Measurements from ENCODE around the gene PHETA1. TPM values are rescaled to one million over a fixed set of nuclear protein-coding genes. Genes with fewer than 3 reads are reported as not detected.

PHETA1 gene
- total RNA-seq, 2 experiments from 2014 or later: 1.4 to 2.2 TPM

DNA sequence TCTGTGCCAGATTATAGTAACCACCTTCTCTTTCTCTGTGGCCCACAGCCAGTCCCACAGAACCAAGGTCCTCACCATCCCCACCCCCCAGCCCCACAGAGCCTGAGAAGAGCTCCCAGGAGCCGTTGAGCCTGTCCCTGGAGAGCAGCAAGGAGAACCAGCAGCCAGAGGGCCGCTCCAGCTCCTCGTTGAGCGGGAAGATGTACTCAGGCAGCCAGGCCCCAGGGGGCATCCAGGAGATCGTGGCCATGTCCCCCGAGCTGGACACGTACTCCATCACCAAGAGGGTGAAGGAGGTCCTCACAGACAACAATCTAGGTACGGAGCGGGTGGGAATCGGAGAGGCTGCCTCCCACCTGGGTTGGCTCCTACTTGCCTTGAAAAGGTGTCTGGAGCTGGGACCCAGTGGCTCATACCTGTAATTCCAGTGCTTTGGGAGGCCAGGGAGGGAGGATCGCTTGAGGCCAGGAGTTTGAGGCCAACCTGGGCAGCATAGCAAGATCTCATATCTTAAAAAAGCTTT, 34.4 kb downstream of the PHETA1 start:
- CTCF ChIA-PET: interaction anchor here (1.1 kb wide), 1 partner anchor 118 kb away, joined by 3 read pairs; no protein-coding TSS in a partner anchor
- POLR2A ChIA-PET: no interaction called here

DNA sequence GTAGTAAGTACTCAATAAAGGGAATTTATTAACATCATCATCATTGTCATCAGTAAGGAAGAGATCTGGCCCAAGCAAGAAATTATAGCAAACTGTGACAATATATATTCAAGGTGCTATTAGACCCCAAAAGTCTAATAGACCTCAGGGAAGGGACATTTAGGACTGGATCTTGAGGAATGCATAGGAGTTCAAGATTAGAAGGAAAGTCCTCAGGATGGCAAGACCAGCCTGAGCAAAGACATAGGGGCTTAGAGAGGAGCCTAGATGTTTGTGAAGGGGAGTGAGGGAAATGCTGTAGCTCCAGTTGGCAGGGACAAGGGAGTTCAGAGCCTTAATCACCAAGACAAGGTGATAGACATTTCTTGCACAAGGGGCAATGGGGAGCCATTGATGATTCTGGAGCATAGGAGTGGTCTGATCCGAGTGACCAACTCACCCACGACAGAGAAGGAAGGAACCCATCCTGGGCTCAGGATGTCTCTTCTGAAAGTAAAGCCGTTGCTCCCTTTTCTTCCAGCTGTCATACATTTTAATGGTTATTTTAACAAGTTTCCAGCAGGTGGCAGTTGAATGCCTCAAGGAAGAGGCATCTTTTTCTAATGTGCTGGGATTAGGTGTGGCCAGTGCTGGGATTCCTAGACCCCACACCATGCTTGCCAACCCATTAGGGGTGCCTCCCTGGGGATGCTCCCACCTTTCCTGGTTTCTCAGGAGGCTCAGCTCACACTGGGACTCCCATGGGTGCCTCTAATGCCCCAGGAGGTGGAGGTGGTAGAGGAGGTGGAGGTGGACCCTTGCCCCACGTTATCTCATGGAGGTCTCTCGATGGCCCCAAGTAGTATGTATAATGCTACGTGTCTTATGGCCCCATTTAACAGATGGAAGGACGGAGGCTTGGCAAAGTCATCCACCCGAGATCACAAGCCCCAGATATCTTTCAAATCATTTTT, 37.8 kb downstream of the PHETA1 start:
- peaks cover 12% of the 10 kb centered on the region for H3K27me3 Mint-ChIP-seq
- no peak overlapping the region for H3K27ac Mint-ChIP-seq
- H3K4me1 Mint-ChIP-seq (ENCODE audit: low read depth): no peaks in the 10 kb centered on the region
- intact Hi-C loops (cut with micrococcal nuclease): no loop called here
- H3K9me3 Mint-ChIP-seq: no peaks in the 10 kb centered on the region
- H3K36me3 Mint-ChIP-seq: no peaks in the 10 kb centered on the region
- no peak for DNase-seq
- ChIA-PET POLR2A (no interaction called here), CTCF (interaction anchor here (0.5 to 3.5 kb wide), 9 partner anchors 10 to 360 kb away, joined by 3 to 37 read pairs (median 3); no protein-coding TSS in a partner anchor)
- no peak overlapping the region for H3K4me3 Mint-ChIP-seq

More for the DNA sequence above, 34.4 kb downstream of the PHETA1 start:
- Mint-ChIP-seq H3K4me1 (ENCODE audit: low read depth) (no peaks in the 10 kb centered on the region), H3K9me3 (no peaks in the 10 kb centered on the region), H3K36me3 (no peaks in the 10 kb centered on the region), H3K27ac (no peak overlapping the region), H3K4me3 (no peak overlapping the region), H3K27me3 (peaks cover 12% of the 10 kb centered on the region)
- intact Hi-C loops (cut with micrococcal nuclease): no loop called here
- DNase-seq: no peak

DNA sequence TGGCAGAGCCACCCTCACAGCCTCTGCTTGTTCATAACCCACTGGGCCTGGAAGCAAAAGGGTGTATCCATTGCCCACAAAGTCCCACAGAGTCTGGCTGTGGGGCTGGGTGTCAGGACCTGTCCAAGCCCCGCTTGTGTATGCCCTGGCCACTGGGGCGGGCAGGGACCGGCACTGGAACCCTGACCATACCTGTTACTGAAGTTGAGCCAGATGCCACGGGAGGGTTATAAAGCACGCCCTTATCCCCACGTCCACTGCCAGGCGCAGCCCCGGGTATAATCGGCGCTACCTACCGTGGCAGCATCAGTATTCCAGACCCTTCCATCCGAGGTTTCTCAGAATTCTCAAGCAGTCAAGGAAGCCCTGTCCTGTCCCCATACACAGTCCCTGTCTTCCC, 40.8 kb downstream of the PHETA1 start:
- intact Hi-C loops (cut with micrococcal nuclease): no loop called here
- no peak for DNase-seq
- peaks cover 9% of the 10 kb centered on the region for H3K27me3 Mint-ChIP-seq
- ChIA-PET POLR2A (no interaction called here), CTCF (interaction anchor here (1.0 to 1.1 kb wide), 2 partner anchors 69 to 123 kb away, joined by 3 to 4 read pairs; no protein-coding TSS in a partner anchor)
- H3K4me1 Mint-ChIP-seq (ENCODE audit: low read depth): no peaks in the 10 kb centered on the region
- no peak overlapping the region for H3K27ac Mint-ChIP-seq
- no peaks in the 10 kb centered on the region for H3K36me3 Mint-ChIP-seq
- H3K4me3 Mint-ChIP-seq: no peak overlapping the region
- no peaks in the 10 kb centered on the region for H3K9me3 Mint-ChIP-seq

GRCh38 chr12:111327474-111327873, 41.4 kb downstream of the PHETA1 start:
- H3K36me3 Mint-ChIP-seq: no peaks in the 10 kb centered on the region
- no peak overlapping the region for H3K4me3 Mint-ChIP-seq
- intact Hi-C loops (cut with micrococcal nuclease): no loop called here
- CTCF ChIA-PET: interaction anchor here (1.0 to 1.1 kb wide), 2 partner anchors 69 to 124 kb away, joined by 3 to 4 read pairs; no protein-coding TSS in a partner anchor
- POLR2A ChIA-PET: no interaction called here
- H3K4me1 Mint-ChIP-seq (ENCODE audit: low read depth): no peaks in the 10 kb centered on the region
- no peak for DNase-seq
- no peaks in the 10 kb centered on the region for H3K9me3 Mint-ChIP-seq
- H3K27me3 Mint-ChIP-seq: peaks cover 8% of the 10 kb centered on the region
- no peak overlapping the region for H3K27ac Mint-ChIP-seq

GRCh38 chr12:111322336-111323250, 46.3 kb downstream of the PHETA1 start:
- Mint-ChIP-seq H3K9me3 (no peaks in the 10 kb centered on the region), H3K27ac (no peak overlapping the region), H3K36me3 (no peaks in the 10 kb centered on the region), H3K4me1 (ENCODE audit: low read depth) (no peaks in the 10 kb centered on the region), H3K27me3 (no peaks in the 10 kb centered on the region), H3K4me3 (no peak overlapping the region)
- ChIA-PET POLR2A (no interaction called here), CTCF (interaction anchor here (0.7 to 1.1 kb wide), 2 partner anchors 8 to 75 kb away, joined by 3 read pairs; no protein-coding TSS in a partner anchor)
- no peak for DNase-seq
- intact Hi-C loops (cut with micrococcal nuclease): no loop called here

DNA sequence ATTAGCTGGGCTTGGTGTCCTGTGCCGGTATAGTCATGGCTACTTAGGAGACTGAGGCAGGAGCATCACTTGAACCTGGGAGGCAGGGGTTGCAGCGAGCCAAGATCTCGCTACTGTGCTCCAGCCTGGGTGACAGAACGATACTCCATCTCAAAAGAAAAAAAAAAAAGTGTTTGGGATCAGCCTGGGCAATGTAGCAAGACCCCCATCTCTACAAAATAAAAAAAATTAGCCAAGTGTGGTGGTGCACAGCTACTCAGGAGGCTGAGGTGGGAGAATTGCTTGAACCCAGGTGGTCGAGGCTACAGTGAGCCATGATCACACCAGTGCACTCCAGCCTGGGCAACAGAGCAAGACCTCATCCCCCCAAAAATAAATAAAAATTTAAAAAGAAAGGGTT, 47.6 kb downstream of the PHETA1 start:
- Mint-ChIP-seq H3K27me3 (peaks cover 3% of the 10 kb centered on the region), H3K27ac (no peak overlapping the region), H3K4me1 (ENCODE audit: low read depth) (no peaks in the 10 kb centered on the region), H3K4me3 (no peak overlapping the region), H3K9me3 (no peaks in the 10 kb centered on the region), H3K36me3 (no peaks in the 10 kb centered on the region)
- intact Hi-C loops (cut with micrococcal nuclease): no loop called here
- ChIA-PET POLR2A (no interaction called here), CTCF (interaction anchor here (1.4 kb wide), 1 partner anchor 9 kb away, joined by 3 read pairs; no protein-coding TSS in a partner anchor)
- no peak for DNase-seq

GRCh38 chr12:111320258-111321050, 48.4 kb downstream of the PHETA1 start:
- intact Hi-C loops (cut with micrococcal nuclease): no loop called here
- no peak for DNase-seq
- Mint-ChIP-seq H3K9me3 (no peaks in the 10 kb centered on the region), H3K4me3 (no peak overlapping the region), H3K4me1 (ENCODE audit: low read depth) (no peaks in the 10 kb centered on the region), H3K36me3 (no peaks in the 10 kb centered on the region), H3K27ac (no peak overlapping the region), H3K27me3 (peaks cover 3% of the 10 kb centered on the region)
- CTCF ChIA-PET: interaction anchor here (1.4 kb wide), 1 partner anchor 10 kb away, joined by 3 read pairs; no protein-coding TSS in a partner anchor
- POLR2A ChIA-PET: no interaction called here

DNA sequence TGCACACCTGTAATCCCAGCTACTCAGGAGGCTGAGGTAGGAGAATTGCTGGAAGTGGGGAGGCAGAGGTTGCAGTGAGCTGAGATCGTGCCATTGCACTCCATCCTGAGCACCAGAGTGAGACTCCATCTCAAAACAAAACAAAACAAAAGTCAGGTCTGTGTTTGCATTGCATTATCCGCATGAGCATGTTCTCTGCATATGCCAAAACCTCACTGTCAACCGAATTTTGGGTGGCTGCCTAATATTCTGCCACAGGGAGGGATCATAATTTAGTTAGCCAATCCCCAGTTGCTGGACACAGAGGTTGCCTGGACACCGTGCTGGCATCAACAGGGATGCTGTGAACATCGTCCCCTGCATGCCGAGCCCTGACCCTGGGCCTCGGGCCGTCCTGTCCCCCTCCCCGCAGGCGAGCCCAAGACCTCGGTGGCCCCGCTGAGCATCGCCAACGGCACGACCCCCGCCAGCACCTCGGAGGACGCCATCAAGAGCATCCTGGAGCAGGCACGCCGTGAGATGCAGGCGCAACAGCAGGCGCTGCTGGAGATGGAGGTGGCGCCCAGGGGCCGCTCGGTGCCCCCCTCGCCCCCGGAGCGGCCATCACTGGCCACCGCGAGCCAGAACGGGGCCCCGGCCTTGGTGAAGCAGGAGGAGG, 49.2 kb downstream of the PHETA1 start:
- H3K9me3 Mint-ChIP-seq: no peaks in the 10 kb centered on the region
- DNase-seq: no peak
- no peaks in the 10 kb centered on the region for H3K36me3 Mint-ChIP-seq
- POLR2A ChIA-PET: no interaction called here
- H3K27me3 Mint-ChIP-seq: peaks cover 3% of the 10 kb centered on the region
- no peak overlapping the region for H3K4me3 Mint-ChIP-seq
- CTCF ChIA-PET: interaction anchor here (1.4 kb wide), 1 partner anchor 11 kb away, joined by 3 read pairs; no protein-coding TSS in a partner anchor
- intact Hi-C loops (cut with micrococcal nuclease): no loop called here
- H3K27ac Mint-ChIP-seq: no peak overlapping the region
- H3K4me1 Mint-ChIP-seq (ENCODE audit: low read depth): no peaks in the 10 kb centered on the region

GRCh38 chr12:111318450-111318849, 50.4 kb downstream of the PHETA1 start:
- Mint-ChIP-seq H3K36me3 (no peaks in the 10 kb centered on the region), H3K4me1 (ENCODE audit: low read depth) (no peaks in the 10 kb centered on the region), H3K9me3 (no peaks in the 10 kb centered on the region), H3K4me3 (no peak overlapping the region), H3K27me3 (peaks cover 9% of the 10 kb centered on the region), H3K27ac (no peak overlapping the region)
- ChIA-PET CTCF (interaction anchor here (0.6 kb wide), 1 partner anchor 49 kb away, joined by 3 read pairs; no protein-coding TSS in a partner anchor), POLR2A (no interaction called here)
- DNase-seq: no peak
- intact Hi-C loops (cut with micrococcal nuclease): no loop called here

- Mint-ChIP-seq H3K9me3 (no peaks in the 10 kb centered on the region), H3K27me3 (peaks cover 11% of the 10 kb centered on the region), H3K27ac (no peak overlapping the region), H3K4me1 (ENCODE audit: low read depth) (no peaks in the 10 kb centered on the region), H3K4me3 (no peak overlapping the region), H3K36me3 (no peaks in the 10 kb centered on the region)
- ChIA-PET POLR2A (no interaction called here), CTCF (interaction anchor here (2.6 kb wide), 1 partner anchor 380 kb away, joined by 9 read pairs; no protein-coding TSS in a partner anchor)
- DNase-seq: no peak
- intact Hi-C loops (cut with micrococcal nuclease): no loop called here
Measured at GRCh38 chr12:111316671-111317070, 52.2 kb downstream of the PHETA1 start.

Data from activated CD4-positive, alpha-beta memory T cell treated with anti-CD3 and anti-CD28 coated beads for 36 hours (primary cell).